NCI-H774 (cell line): ENCODE measurements around the gene NUDCD3.

Source experiments
- DNase-seq: peaks from one replicate; lab custom pipeline; 2025; lab: John Stamatoyannopoulos, UW

NUDCD3 gene

GRCh38 chr7:44353668-44354067, 136.8 kb downstream of the NUDCD3 start:
- DNase-seq: no peak

- DNase-seq: no peak
Observed at GRCh38 chr7:44348851-44349781, 141.3 kb downstream of the NUDCD3 start.

- DNase-seq: no peak
Observed at GRCh38 chr7:44348300-44348699, 142.2 kb downstream of the NUDCD3 start.

GRCh38 chr7:44347546-44348114, 142.8 kb downstream of the NUDCD3 start:
- no peak for DNase-seq

GRCh38 chr7:44346063-44346462, 144.4 kb downstream of the NUDCD3 start:
- DNase-seq: no peak

- no peak for DNase-seq
Observed at GRCh38 chr7:44341401-44341800, 149.1 kb downstream of the NUDCD3 start.

GRCh38 chr7:44338600-44338999, 151.9 kb downstream of the NUDCD3 start:
- no peak for DNase-seq

GRCh38 chr7:44336491-44336890, 154.0 kb downstream of the NUDCD3 start:
- no peak for DNase-seq

GRCh38 chr7:44335184-44335583, 155.3 kb downstream of the NUDCD3 start:
- DNase-seq: no peak

- DNase-seq: no peak
Observed at GRCh38 chr7:44334734-44335097, 155.7 kb downstream of the NUDCD3 start.

- no peak for DNase-seq
Observed at GRCh38 chr7:44333911-44334733, 156.3 kb downstream of the NUDCD3 start.

- DNase-seq: no peak
Observed at GRCh38 chr7:44331682-44332081, 158.8 kb downstream of the NUDCD3 start.

- DNase-seq: no peak
Observed at GRCh38 chr7:44330331-44330730, 160.1 kb downstream of the NUDCD3 start.

GRCh38 chr7:44329888-44330287, 160.6 kb downstream of the NUDCD3 start:
- no peak for DNase-seq
